Tibial nerve (tissue), 4 donors: Measurements from ENCODE around the gene ASTN1. TPM values are rescaled to one million over a fixed set of nuclear protein-coding genes. Genes with fewer than 3 reads are reported as not detected.

Experiments
- DNase-seq, 2 donors: peaks; one replicate each; pipeline ENCODE4 v3.0.0-alpha.2; 2019; ENCODE audit warnings: low spot score in 2 of 2
- H3K27ac ChIP-seq, 4 donors: fragments of 200-600 bp; sonication (generic) in 3 of 4; one replicate each; pipeline ENCODE4 v1.5.1; 2017 to 2019; ENCODE audit warnings: mild to moderate bottlenecking in 1 of 4
- H3K27me3 ChIP-seq, 2 donors: fragments of 200-600 bp; sonication (generic) in 1 of 2; one replicate each; pipeline versions ENCODE4 v1.5.1 to v1.6.0; 2017 to 2019
- H3K36me3 ChIP-seq, 3 donors: fragments of 200-600 bp; sonication (generic); one replicate each; pipeline ENCODE4 v1.5.1; 2018 to 2019
- H3K4me1 ChIP-seq, 4 donors: fragments of 200-600 bp; sonication (generic) in 3 of 4; one replicate each; pipeline ENCODE4 v1.5.1; 2017 to 2019
- H3K4me3 ChIP-seq, 4 donors: fragments of 200-600 bp; sonication (generic) in 3 of 4; one replicate each; pipeline ENCODE4 v1.5.1; 2017 to 2019; ENCODE audit warnings: mild to moderate bottlenecking in 1 of 4, moderate library complexity in 1 of 4
- H3K9me3 ChIP-seq, 4 donors: fragments of 200-600 bp; sonication (generic) in 3 of 4; one replicate each; pipeline ENCODE4 v1.5.1; 2017 to 2019
- CTCF ChIP-seq, 5 experiments: fragments of 200-600 bp in 3 of 5; fragments of 450-650 bp in 2 of 5; sonication (generic) in 3 of 5; IDR thresholded peaks; one replicate each; pipeline ENCODE4 v1.5.1; 2016 to 2019; ENCODE audit warnings: antibody characterized with exemption in 5 of 5, mild to moderate bottlenecking in 3 of 5, moderate library complexity in 2 of 5
- EP300 ChIP-seq, 2 donors: sonication (generic); formaldehyde crosslinking; IDR thresholded peaks; one replicate each; pipeline ENCODE4 v1.6.1; 2017; ENCODE audit warnings: antibody characterized with exemption in 2 of 2, mild to moderate bottlenecking in 1 of 2
- POLR2A ChIP-seq, 2 donors: fragments of 450-650 bp; IDR thresholded peaks; one replicate each; pipeline ENCODE4 v1.6.1; 2017; ENCODE audit warnings: antibody characterized with exemption in 2 of 2, mild to moderate bottlenecking in 2 of 2, moderate library complexity in 2 of 2
- WGBS, 2 donors: methylation state at CpG; one replicate each; pipeline ENCODE4 v1.1.5; 2018; 5-methylcytosine and 5-hydroxymethylcytosine counted together
- total RNA-seq, 4 donors: library from RNA; depleted of rRNA; stranded (reverse); fragments of >200 nt; gene quantifications; one replicate each; pipeline ENCODE4 v1.1.0, GENCODE V29; 2016

The ASTN1 gene
- total RNA-seq, 4 donors from 2014 or later, result 0.30 to 0.63 TPM; not detected in 2

GRCh38 chr1:176919386-176920378, 244.8 kb downstream of the ASTN1 start:
- 83 to 86% methylated on average over 8 of the region's 8 CpGs for WGBS, 2 donors
- no peaks in the 10 kb centered on the region for H3K27me3 ChIP-seq
- no peak overlapping the region for H3K27ac ChIP-seq
- H3K4me3 ChIP-seq, result no peak overlapping the region
- H3K9me3 ChIP-seq, result no peaks in the 10 kb centered on the region
- H3K36me3 ChIP-seq, result no peaks in the 10 kb centered on the region
- DNase-seq, result no peak
- no peaks in the 10 kb centered on the region for H3K4me1 ChIP-seq
- no peak for TF ChIP-seq CTCF (IDR thresholded peaks at IDR 0.05)

GRCh38 chr1:176905648-176906047, 258.9 kb downstream of the ASTN1 start:
- WGBS, 2 donors, result 90 to 91% methylated on average over 7 of the region's 7 CpGs
- H3K4me1 ChIP-seq, result no peaks in the 10 kb centered on the region
- no peaks in the 10 kb centered on the region for H3K36me3 ChIP-seq
- H3K27me3 ChIP-seq, result peaks cover 0 to 35% of the 10 kb centered on the region in 2 donors
- TF ChIP-seq EP300 (IDR thresholded peaks at IDR 0.05) (no peak), CTCF (IDR thresholded peaks at IDR 0.05) (no peak), POLR2A (IDR thresholded peaks at IDR 0.05) (no peak)
- no peak overlapping the region for H3K27ac ChIP-seq
- no peak for DNase-seq
- no peak overlapping the region for H3K4me3 ChIP-seq
- no peaks in the 10 kb centered on the region for H3K9me3 ChIP-seq

GRCh38 chr1:176904057-176904751, 260.3 kb downstream of the ASTN1 start:
- Histone ChIP-seq H3K9me3 (no peaks in the 10 kb centered on the region), H3K27ac (no peak overlapping the region), H3K36me3 (no peaks in the 10 kb centered on the region), H3K4me3 (no peak overlapping the region), H3K4me1 (no peaks in the 10 kb centered on the region), H3K27me3 (peaks cover 0 to 35% of the 10 kb centered on the region in 2 donors)
- TF ChIP-seq CTCF (IDR thresholded peaks at IDR 0.05), result no peak
- TF ChIP-seq POLR2A (IDR thresholded peaks at IDR 0.05), result no peak
- no peak for TF ChIP-seq EP300 (IDR thresholded peaks at IDR 0.05)
- 31 to 34% methylated on average over 19 of the region's 19 CpGs for WGBS, 2 donors
- DNase-seq, result no peak

GRCh38 chr1:176903474-176903873, 261.0 kb downstream of the ASTN1 start:
- no peak for DNase-seq
- H3K9me3 ChIP-seq, result no peaks in the 10 kb centered on the region
- H3K27ac ChIP-seq, result no peak overlapping the region
- H3K27me3 ChIP-seq, result peaks cover 0 to 35% of the 10 kb centered on the region in 2 donors
- H3K4me1 ChIP-seq, result no peaks in the 10 kb centered on the region
- TF ChIP-seq CTCF (IDR thresholded peaks at IDR 0.05) (no peak), EP300 (IDR thresholded peaks at IDR 0.05) (no peak), POLR2A (IDR thresholded peaks at IDR 0.05) (no peak)
- no peak overlapping the region for H3K4me3 ChIP-seq
- WGBS, 2 donors, result 46 to 50% methylated on average over 4 of the region's 4 CpGs
- H3K36me3 ChIP-seq, result no peaks in the 10 kb centered on the region

GRCh38 chr1:176899321-176899720, 265.2 kb downstream of the ASTN1 start:
- 82 to 87% methylated on average over 2 of the region's 2 CpGs for WGBS, 2 donors
- Histone ChIP-seq H3K27ac (no peak overlapping the region), H3K27me3 (peaks cover 0 to 42% of the 10 kb centered on the region in 2 donors), H3K9me3 (no peaks in the 10 kb centered on the region), H3K36me3 (no peaks in the 10 kb centered on the region), H3K4me1 (peaks cover 0 to 9% (median 0%) of the 10 kb centered on the region in 4 donors), H3K4me3 (no peak overlapping the region)
- no peak for DNase-seq
- TF ChIP-seq CTCF (IDR thresholded peaks at IDR 0.05), result no peak
- TF ChIP-seq EP300 (IDR thresholded peaks at IDR 0.05), result no peak
- TF ChIP-seq POLR2A (IDR thresholded peaks at IDR 0.05), result no peak
